ENCODE measurements around the gene NDOR1. TPM values are rescaled to one million over a fixed set of nuclear protein-coding genes. Genes with fewer than 3 reads are reported as not detected.

Gene NDOR1
- total and polyA plus RNA-seq, 8 donors, result 9.1 to 19.5 (median 11.1) TPM

DNA sequence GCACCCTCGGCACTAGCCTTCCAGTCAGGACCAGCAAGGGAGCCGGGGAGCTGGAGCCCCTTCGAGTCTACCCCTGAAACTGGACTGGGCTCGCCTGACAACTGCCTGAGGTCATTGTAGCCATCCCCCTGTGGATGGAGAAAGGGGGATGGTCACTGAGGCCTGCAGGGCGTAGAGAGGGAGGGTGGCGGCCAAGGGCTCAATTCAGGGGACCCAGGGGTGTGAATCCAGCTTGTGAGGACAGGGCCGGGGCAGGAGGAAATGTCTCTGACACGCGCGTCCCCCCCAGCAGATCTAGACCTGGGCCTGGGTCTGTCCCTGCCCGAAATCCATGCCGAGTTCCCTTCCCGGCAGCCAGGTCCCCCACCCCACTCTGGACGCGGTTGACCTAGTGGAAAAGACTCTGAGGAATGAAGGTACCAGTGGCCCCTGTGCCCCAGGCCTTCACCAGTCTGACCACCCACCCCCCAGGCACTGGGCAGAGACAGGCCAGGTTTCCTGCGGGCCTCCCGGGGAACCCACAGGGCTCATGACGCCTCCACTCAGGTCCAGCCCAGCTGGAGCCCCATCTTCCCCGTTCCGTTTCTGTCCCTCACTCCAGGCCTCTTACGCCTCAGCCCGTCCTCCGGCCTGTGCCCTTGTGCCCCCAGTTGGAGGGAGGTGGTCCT lies 26.0 kb downstream of the NDOR1 start:
- intact Hi-C loops (cut with DNase I), result loop anchor here in 1 of 2 donors (2.0 kb wide), 1 partner anchor 109 kb away; no protein-coding TSS in a partner anchor
- ATAC-seq (no peak), DNase-seq (no peak)
- Histone ChIP-seq H3K4me3 (no peak overlapping the region), H3K27ac (no peak overlapping the region), H3K27me3 (peaks cover 0 to 94% of the 10 kb centered on the region in 2 donors), H3K4me1 (peaks cover 6 to 18% of the 10 kb centered on the region in 2 donors), H3K36me3 (no peaks in the 10 kb centered on the region), H3K9me3 (no peaks in the 10 kb centered on the region)
- TF ChIP-seq, protein P1, sequence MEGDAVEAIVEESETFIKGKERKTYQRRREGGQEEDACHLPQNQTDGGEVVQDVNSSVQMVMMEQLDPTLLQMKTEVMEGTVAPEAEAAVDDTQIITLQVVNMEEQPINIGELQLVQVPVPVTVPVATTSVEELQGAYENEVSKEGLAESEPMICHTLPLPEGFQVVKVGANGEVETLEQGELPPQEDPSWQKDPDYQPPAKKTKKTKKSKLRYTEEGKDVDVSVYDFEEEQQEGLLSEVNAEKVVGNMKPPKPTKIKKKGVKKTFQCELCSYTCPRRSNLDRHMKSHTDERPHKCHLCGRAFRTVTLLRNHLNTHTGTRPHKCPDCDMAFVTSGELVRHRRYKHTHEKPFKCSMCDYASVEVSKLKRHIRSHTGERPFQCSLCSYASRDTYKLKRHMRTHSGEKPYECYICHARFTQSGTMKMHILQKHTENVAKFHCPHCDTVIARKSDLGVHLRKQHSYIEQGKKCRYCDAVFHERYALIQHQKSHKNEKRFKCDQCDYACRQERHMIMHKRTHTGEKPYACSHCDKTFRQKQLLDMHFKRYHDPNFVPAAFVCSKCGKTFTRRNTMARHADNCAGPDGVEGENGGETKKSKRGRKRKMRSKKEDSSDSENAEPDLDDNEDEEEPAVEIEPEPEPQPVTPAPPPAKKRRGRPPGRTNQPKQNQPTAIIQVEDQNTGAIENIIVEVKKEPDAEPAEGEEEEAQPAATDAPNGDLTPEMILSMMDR (IDR thresholded peaks at IDR 0.05), result no peak

GRCh38 chr9:137232101-137232500 lies 26.6 kb downstream of the NDOR1 start:
- TF ChIP-seq, protein P1 (IDR thresholded peaks at IDR 0.05), result no peak
- intact Hi-C loops (cut with DNase I), result no loop called here
- H3K27me3 ChIP-seq, result peaks cover 0 to 88% of the 10 kb centered on the region in 2 donors

DNA sequence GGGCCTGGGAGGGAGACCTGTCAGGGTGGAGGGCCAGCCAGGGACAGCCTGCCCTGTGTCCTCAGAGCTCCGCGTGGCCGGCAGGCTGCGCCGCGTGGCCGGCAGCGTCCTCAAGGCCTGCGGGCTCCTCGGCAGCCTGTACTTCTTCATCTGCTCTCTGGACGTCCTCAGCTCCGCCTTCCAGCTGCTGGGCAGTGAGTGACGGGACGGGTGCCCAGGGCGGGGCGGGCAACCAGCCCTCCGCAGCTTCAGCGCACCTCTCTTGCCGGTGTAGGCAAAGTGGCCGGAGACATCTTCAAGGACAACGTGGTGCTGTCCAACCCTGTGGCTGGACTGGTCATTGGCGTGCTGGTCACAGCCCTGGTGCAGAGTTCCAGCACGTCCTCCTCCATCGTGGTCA lies 27.0 kb downstream of the NDOR1 start:
- DNase-seq (no peak), ATAC-seq (no peak)
- Histone ChIP-seq H3K36me3 (no peaks in the 10 kb centered on the region), H3K27ac (no peak overlapping the region), H3K4me1 (peaks cover 8 to 21% of the 10 kb centered on the region in 2 donors), H3K27me3 (peaks cover 0 to 84% of the 10 kb centered on the region in 2 donors), H3K4me3 (no peak overlapping the region), H3K9me3 (no peaks in the 10 kb centered on the region)
- intact Hi-C loops (cut with DNase I), result no loop called here
- TF ChIP-seq, protein P1 (IDR thresholded peaks at IDR 0.05), result no peak

More at GRCh38 chr9:137232101-137232500, 26.6 kb downstream of the NDOR1 start:
- ATAC-seq (no peak), DNase-seq (no peak)
- Histone ChIP-seq H3K4me1 (peaks cover 11 to 21% of the 10 kb centered on the region in 2 donors), H3K36me3 (no peaks in the 10 kb centered on the region), H3K9me3 (no peaks in the 10 kb centered on the region), H3K4me3 (no peak overlapping the region), H3K27ac (no peak overlapping the region)

DNA sequence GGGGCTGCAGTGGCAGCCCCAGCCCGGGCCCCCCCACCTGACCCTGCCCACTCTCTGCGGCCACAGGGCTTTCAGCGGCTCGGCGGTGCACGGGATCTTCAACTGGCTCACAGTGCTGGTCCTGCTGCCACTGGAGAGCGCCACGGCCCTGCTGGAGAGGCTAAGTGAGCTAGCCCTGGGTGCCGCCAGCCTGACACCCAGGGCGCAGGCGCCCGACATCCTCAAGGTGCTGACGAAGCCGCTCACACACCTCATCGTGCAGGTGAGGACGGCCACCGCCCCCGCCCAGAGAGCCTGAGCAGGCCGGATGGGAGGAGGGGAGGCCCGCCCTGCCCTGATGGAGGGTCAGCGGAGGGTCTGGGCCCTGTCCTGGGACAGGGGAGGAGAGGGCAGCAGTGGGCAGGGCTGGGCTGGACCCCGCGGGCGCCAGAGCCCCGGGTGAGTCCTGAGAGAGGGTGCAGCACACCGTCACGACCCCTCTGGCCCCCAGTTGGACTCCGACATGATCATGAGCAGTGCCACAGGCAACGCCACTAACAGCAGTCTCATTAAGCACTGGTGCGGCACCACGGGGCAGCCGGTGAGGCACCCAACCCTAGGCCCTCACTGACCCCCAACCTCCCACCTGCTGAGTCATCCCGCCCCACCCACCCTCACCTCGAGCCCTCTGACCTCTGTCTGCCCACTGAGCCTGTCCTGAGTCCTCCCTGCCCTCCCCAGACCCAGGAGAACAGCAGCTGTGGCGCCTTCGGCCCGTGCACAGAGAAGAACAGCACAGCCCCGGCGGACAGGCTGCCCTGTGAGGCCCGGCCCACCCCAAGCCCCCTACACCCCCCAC lies 27.9 kb downstream of the NDOR1 start:
- Histone ChIP-seq H3K27ac (no peak overlapping the region), H3K27me3 (peaks cover 0 to 78% of the 10 kb centered on the region in 2 donors), H3K4me3 (no peak overlapping the region), H3K9me3 (no peaks in the 10 kb centered on the region), H3K4me1 (peaks cover 7 to 27% of the 10 kb centered on the region in 2 donors), H3K36me3 (no peaks in the 10 kb centered on the region)
- no peak for ATAC-seq
- TF ChIP-seq, protein P1 (IDR thresholded peaks at IDR 0.05), result no peak
- no peak for DNase-seq
- intact Hi-C loops (cut with DNase I), result no loop called here
